HK-2 (cell line): ENCODE results near the gene DUSP9.

Source experiments
- DNase-seq: peaks from one replicate; pipeline ENCODE4 v3.0.0-alpha.2; 2018; ENCODE audit not compliant: unreplicated experiment

DUSP9 gene

DNA sequence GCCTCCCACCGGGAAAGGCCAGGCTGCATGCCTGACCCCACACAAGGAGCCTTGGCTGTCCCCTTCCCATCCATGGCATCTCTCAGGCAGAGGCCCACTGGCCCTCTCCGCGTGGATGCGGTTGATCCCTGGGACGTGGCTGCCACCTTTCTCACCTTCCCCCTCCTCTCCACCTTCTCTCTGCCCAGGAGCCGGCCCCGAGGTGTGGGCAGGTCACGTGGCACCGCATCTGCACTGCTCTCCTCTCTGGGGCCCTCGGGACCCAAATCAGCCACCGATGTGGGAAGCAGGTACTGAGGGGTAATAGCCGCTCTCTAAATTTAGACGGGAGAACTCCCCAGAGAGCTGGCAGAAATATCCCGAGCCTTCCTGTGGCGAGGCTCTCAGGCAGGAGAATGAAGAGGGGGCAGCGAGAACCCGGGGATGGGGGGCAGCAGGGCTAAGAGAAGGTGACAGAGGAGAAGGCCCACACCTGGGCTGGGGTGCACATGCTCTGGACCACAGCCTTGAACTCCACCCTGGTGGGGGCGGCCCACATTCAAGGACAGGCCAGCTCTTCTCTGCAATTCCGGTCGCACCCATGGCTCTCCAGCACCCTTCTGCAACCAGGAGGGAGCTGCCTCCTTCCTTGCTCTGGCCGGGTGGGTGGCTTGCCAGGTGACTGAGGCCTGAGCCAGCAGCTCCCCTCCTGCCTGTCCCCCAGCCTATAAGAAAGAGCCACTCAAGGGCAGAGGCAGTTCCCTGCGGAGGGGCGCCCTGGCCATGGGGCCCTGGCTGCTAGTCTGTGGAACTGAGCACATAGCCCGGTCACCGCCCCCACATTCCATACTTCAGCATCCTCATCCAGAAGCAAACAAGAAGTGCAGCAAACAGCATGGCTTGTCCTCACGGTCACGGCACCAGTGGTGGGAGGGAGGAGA lies 9.6 kb upstream of the DUSP9 start:
- DNase-seq = no peak

- DNase-seq = no peak
Measured at GRCh38 chrX:153638041-153638371, 9.0 kb upstream of the DUSP9 start.

DNA sequence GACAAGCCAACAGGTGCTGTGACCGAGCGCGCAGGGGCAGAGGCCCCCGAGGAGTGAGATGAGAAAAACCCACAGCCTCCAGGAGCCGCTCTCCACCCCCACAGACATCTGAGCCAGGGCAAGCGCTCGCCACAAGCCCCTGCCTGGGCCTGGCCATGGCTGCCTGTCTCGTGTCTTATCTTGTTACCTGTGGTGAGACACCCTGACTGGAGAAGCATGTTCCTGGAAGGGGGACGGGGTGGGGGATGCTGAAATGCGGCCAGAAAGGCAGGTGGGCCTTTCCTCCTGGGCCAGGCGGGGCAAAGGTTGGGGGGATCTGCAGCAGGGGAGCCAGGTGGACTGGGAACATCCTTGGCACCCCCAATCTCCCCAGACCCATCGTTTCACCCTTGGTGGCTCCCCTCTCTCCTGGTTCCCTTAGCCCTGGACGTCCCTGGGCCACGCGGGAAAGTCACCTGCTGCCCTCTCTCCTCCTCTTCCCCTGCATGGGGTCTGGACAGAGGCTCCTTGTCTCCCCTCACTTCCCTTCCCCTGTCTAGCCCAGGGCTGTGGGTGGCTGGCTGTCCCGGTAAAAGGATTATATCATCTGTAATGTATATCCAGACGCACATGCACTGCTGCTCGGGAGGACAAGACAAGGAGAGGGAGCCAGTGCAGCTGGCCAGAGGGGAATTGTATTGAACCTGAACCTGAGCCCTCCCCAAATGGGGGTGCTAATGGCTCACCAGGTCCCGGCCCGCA lies 8.4 kb upstream of the DUSP9 start:
- DNase-seq = no peak

- DNase-seq = no peak
Measured at GRCh38 chrX:153639177-153640044, 7.6 kb upstream of the DUSP9 start.

DNA sequence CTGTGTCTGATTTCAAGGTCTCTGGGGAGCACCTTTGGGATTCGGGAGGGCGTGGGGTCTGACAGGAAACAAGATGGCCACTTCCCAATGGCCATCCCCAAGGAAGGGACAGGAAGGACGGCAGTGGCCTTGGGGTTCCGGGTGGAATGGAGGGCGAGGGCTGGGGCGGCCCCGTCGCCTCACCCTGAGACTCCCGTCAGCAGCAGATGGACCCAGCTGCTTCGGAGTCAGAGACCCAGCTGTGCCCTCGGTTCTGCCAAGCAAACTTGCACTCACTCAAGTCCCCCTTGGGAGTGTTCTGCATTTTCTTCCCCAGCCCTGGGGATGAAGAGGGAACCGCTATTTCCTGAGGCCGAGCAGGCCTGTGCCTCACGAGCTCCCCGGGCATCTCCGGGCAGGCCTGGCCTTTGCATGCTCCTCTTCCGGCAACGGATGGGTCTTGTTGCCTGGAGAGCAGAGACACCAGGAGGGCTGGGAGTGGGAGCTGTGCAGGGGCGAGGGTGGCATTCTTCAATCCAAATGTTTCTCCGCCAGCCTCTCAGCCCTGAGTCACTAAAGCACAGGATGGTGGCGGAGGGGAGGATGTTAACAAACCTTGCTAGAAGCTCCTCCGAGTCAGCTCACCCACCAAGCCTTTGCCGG lies 6.8 kb upstream of the DUSP9 start:
- no peak for DNase-seq

DNA sequence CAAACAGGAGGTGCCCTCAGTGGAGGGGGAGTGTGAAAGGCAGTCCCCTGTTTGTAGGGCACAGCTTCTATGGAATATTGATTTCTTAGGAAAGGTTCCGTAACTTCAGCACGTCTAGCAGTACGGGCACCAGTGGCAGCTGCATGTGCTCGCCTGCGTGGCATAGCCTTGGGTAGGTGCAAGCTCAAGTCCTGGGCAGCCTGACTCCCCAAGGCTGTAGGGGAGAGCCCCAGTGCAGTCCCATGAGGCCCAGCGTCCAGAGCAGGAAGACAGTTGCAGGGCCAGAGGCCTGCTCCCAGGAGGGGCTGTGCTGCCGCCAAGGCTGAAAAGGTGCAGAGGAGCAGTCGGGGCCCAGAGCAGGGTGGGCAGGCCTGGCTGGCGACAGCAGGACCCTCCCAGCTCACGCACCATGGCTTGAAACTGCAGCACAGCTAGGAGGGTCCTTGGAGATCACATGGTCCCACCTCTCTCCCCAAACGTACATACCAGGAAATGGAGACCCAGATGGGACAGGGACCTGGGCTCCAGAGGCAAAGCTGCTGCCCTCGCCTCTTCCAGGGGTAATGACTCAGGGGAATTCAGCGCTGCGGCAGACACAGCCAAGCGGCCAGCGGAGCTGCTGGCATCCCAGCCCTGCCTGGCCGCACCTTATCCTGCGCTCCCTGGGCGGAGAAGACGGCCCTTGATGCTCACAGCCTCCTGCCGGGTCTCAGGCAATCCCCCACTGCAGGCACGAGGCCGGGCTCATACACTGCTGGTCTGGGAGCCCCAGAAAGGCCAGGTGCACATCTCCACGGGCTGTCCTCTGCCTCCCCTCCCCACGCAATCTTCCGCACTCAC lies 6.0 kb upstream of the DUSP9 start:
- DNase-seq = no peak

DNA sequence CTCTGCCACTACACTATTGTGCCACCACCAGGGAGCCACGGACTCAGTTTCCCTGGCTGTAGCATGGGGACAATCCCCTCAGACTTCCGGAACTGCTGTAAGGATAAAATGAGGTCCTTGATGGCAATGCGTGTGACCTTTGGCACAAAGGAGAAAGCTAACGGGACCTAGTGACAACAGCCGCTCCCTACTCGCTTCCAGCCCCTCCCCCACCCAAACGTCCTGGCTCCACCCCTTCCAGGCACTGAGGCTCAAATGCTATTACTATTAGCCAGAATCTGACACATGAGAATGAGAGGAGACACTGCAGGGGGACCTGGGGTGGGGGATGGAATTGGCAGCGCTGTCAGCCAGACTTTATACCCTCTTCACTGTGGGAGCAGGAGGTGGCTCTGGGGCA lies 5.4 kb upstream of the DUSP9 start:
- no peak for DNase-seq

GRCh38 chrX:153642051-153642654 lies 4.8 kb upstream of the DUSP9 start:
- no peak for DNase-seq

- no peak for DNase-seq
Measured at GRCh38 chrX:153642655-153643430, 4.2 kb upstream of the DUSP9 start.

- DNase-seq = no peak
Measured at GRCh38 chrX:153643431-153644351, 3.3 kb upstream of the DUSP9 start.

DNA sequence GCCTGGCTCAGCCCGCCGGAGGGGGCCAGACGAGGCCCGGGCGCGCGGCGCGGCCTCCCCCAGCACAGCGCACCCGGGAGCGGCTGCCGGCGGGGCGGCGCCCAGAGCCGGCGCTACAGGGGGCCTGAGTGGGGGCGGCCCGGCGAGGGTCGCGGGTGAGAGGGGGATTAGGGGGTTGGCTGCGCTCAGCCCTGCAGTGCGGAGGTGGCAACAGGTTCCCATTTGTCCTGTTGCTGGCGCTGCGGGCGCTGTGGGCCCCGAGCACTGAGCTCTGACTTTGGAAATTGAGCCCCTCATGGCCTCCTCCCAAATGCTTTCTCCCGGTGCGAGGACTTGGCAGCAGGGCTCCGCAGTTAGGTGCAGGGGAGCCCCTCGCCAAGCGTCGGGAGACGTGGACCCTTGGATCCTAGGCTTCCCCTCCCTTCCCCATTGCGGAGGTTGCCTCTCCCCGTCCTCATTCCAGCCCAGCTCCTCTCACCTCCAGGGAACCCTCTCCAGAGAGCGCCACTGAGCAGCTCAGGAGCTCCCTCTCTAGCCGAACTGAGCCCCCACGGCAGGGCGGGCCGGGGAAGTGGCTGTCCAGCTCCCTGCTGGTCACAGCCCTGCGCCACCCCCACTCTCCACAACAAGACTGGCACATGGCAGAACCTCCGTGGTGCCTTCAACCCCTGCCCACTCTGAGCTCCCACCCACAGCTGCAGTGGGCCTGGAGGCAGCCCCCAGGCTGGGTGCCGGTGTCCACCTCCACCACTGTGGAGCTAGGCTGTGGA lies 2.5 kb upstream of the DUSP9 start:
- DNase-seq = no peak

DNA sequence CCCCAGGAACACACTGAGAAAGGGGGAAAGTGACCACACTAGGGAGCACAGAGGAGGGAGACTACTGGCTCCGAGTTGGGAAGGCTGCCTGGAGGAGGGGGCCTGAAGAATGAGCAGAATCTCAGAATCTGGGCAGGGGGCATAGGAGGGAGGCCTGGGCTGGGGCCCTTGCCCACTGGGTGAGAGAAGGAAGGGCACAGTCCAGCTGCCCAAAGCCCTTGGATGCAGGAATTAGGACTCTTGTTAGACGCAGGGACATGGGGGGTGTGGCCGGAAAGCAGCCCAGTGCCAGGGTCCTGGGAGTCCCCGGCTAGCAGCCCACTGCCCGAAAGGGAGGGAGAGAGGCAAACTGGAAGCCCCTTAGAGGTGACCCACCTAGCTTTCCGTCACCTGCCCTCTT lies 1.9 kb upstream of the DUSP9 start:
- no peak for DNase-seq

GRCh38 chrX:153645921-153646488 lies 998 bp upstream of the DUSP9 start:
- no peak for DNase-seq

- DNase-seq = no peak
Measured at GRCh38 chrX:153647461-153648357, 706 bp downstream of the DUSP9 start.

DNA sequence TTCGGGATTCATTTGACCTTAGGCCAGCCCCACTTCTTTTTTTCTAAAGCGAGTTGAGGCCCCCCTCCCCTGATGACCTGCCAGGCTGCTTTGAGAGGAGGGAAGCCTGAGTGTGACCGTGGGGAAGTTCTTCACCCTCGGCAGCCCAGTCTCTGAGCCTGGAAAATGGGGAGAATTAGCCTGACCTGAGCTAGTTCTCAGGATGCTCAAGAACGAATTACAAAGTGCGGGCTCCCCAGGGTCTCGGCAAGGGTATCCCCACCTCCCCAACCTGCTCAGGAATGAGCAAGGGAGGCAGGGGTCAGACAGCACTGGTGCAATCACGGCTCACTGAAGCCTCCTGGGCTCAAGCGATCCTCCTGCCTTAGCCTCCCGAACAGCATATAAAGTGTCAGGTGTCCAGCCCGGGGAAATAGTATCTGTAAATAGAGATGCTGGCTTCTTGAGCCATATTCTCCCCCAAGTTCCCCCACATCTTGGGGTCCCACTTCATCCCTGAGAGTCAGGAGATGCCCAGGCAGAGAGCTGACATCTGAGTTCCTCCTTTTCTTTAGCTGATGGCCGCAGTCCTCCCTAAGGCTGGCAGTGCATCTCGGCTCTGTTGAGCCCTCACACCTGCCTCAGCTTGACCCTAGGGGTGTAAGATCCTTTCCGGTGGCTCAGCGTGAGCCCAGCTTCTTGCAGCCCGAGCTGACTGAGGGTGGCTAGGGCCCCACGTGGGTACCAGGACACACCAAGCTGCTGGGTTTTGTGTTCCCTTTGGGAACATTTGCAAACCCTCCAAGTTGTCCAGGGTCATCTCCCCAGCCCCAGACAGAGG lies 1.6 kb downstream of the DUSP9 start:
- no peak for DNase-seq
